ENCODE results near the gene IGFBP6.
"Not testable (repeated sequence)": the region's sequence is repeated elsewhere in the genome, so short reads cannot be mapped to it uniquely, and the experiment has no call there.

The IGFBP6 gene

DNA sequence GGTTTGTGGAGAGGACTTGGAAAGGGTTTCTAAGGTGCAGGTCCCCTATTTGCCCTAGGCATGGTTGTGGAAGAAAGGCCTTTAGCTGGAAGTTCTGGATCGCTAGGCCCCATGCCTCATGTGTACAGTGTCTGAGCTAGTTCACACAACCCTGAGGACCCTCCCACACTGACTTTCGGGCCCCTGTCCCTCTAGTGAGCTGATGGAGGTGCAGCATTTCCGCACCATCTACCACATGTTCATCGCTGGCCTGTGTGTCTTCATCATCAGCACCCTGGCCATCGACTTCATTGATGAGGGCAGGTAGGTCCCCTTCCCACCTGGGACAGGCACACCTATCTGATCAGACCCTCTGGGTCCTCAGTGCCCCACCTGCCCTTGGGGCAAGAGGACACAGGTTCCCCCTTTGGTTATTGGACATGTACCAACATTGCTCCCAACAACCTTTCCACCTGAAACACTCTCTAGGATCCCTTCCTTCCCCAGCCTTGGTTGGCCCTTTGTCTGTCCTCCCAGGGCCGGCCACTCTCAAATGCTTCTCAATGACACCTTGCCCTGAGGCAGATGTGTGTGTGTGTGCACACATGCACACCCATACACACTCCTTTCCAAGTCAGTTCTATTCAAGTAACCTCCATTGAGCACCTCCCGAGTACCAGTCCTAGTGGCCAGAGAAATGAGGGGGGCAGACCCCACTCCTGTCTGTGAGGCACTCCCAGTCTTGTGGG is 8.4 kb downstream of the IGFBP6 start:
- no peak overlapping the region for H3K4me3 ChIP-seq
- H3K27ac ChIP-seq: no peak overlapping the region

DNA sequence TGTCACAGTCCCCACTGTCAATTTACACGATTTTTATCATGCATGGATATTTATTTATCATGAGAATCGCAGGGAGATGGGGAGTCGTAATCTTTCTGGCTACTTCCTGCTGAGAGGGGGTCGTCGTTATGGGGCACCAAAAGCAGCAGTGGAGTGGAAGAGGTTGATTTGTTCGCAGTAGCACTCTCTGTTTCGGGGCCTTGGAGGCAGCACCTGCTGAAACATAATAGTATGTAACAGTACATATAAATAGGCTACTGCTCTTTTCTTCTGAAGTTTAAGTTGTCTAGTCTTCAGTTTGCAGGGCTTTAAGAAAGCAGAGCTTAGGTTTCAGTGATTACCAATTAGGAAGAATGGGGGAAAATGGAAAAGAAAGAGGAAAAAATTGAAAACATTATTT is 9.7 kb downstream of the IGFBP6 start:
- H3K27ac ChIP-seq: no peak overlapping the region
- no peak overlapping the region for H3K4me3 ChIP-seq

DNA sequence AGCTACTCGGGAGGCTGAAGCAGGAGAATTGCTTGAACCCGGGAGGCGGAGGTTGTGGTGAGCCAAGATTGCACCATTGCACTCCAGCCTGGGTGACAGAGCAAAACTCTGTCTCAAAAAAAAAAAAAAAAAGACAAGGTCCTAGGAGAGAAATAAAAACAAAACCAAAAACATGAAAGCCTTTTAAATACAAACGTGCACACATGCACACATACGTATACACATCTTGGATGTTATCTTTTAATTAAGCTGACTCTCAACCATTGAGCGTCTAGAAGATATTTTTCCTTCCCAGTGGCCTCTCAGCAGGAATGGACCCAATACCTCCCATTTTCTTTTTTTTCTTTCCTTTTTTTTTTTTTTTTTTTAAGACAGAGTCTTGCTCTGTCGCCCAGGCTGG is 15.0 kb downstream of the IGFBP6 start:
- not testable (repeated sequence) for H3K4me3 ChIP-seq, H3K27ac ChIP-seq

DNA sequence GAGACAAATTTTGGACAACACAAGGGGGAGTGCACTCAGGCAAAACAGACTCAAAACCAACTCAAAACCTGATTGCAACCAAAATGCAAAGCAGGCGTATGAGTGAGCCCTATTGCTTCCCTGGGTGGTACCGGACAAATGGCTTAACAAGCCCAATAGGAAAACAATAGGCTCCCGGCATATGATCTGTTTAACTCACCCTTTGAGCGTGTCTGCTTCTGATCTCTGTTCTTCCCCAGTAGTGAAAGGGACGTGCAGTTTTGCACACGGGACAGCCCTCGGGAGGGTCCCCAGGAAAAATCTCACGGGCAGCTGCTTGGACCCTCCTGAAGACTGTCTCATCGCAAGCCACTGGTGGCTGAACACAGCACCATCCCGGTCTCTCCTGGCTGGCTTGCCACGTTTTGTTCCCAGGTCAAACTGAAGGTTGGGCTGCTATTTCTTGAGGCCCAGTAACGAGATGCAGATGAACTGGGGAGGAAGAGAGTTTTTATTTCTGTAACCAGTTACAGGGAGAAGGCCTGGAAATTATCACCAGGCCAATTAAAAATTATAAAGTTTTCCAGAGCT is 15.8 kb downstream of the IGFBP6 start:
- Histone ChIP-seq H3K4me3 (no peak overlapping the region), H3K27ac (no peak overlapping the region)

DNA sequence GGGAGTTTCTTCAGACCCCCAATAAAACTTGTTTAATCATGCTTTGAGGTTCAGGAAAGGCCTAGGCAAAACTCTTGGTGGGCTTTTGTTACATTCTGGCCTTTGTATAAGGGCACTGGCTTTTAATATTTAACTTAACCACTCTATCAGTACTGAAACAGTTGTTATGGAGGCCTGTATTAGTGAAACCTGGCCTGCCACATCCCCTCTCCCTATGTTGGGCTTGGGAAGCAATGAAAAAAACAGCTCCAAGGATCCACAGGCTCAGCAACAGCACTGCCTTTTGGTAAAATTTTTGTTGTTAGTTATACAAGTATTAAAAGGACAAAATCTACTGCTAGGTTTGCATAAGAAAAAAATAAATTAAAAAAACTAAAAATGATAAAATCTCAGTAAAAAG is 16.5 kb downstream of the IGFBP6 start:
- no peak overlapping the region for H3K27ac ChIP-seq
- no peak overlapping the region for H3K4me3 ChIP-seq

DNA sequence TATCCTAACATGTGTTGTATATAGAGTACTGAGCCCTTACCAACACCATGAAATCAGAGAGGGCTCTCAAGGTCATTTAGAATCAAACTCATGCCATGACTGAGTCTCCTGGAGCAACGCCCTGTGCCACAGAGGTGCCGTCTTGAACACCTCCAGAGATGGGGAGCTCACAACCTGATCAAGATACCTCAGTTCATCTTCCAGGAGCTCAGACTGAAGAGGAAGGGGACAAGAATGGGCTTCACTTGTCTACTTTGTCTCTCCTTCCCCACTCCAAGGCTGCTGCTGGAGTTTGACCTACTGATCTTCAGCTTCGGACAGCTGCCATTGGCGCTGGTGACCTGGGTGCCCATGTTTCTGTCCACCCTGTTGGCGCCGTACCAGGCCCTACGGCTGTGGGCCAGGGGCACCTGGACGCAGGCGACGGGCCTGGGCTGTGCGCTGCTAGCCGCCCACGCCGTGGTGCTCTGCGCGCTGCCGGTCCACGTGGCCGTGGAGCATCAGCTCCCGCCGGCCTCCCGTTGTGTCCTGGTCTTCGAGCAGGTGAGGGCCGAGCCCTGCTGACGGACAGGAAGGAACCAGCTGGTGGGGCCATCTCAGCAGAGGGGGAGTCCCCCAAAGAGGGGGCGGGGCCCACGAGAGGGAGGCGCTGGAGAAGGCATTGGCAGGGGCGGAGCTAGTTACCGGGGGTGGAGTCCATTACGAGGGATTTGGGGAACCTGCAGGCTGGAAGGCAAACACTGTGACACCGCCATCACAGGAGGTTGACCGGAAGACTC is 17.8 kb downstream of the IGFBP6 start:
- no peak overlapping the region for H3K27ac ChIP-seq
- no peak overlapping the region for H3K4me3 ChIP-seq

DNA sequence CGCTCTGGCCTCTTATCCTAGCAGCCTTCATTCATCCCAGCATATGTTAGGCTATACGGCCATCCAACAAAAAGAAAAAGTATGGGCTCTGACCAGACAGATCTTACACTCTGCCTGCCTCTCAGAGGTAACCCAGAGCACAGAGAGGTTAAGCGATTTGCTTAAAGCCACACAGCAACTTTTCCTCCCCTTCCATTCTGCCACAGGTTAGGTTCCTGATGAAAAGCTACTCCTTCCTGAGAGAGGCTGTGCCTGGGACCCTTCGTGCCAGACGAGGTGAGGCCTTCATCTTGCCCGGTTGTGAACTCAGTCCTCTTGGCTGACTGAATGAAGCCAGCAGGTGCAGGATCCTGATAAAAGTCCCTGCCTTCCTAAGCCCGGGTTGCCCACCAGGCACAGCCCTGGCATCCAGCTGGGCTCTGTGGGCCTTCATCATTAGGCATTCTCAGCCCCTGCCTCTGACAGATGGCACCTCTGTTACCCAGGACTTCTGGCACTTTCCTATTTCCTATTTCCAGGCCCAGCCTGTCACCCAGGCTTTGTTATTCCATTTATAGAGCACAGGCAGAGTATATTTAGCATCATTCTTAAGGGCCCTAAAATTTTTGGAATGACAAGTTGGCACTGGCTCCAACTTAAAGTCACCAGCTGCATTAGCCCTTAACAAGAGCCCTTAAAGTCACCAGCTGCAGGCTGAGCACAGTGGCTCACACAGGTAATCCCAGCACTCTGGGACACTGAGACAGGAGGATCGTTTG is 18.6 kb downstream of the IGFBP6 start:
- no peak overlapping the region for H3K27ac ChIP-seq

DNA sequence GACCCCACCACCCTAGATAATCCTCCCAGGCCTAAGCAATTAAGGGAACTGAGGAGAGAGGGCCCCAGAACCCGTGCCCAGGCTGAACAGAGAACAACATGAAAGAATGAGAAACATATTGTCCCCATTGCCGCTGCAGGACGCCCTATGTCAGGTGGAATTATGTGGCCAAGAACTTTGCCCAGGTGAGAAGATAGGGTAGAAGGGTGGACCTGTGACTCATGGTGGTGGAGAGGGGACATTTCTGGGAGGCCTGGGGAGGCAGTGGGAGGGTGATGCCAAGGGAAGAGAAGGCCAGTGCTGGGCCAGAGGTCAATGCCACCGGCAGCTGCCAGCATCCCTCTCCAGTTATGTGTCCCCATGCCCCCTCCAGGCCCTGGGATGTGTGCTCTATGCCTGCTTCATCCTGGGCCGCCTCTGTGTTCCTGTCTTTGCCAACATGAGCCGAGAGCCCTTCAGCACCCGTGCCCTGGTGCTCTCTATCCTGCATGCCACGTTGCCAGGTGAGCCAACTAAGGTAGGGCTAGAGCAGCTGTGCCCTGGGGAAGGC is 21.4 kb downstream of the IGFBP6 start:
- H3K4me3 ChIP-seq: no peak overlapping the region
- H3K27ac ChIP-seq: no peak overlapping the region

More for the DNA sequence above, 18.6 kb downstream of the IGFBP6 start:
- H3K4me3 ChIP-seq: no peak overlapping the region

DNA sequence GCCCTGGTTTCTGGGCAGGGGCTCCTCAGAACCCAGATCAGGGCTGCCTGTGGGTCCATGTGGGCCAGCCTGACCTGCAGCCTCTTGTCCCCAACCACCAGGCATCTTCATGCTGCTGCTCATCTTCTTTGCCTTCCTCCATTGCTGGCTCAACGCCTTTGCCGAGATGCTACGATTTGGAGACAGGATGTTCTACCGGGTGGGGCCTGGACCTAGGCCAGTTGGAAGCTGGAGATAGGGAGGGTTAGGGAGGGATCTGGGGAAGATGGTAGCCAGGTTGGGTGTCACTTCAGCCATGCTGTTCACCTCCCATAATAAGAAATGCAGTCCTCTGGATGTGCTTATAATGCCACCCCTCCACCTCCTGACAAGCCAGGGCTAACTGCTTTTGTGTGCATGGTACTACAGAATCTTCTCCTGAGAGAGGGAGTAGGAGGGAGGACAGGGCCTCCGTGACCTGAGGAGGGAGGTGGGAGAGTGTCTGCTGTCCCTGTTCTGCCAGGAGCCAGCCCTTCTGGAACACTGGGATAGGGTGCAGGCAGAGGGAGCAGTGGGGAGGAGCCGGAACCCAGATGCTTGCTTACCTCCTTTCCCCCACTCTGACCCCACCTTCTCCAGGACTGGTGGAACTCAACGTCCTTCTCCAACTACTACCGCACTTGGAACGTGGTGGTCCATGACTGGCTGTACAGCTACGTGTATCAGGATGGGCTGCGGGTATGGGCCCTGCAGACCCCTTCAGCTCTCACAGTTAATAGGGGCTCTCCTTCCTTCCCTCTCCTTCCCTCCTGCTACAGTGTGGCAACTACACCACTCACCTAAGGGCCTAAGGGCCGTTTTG is 23.4 kb downstream of the IGFBP6 start:
- no peak overlapping the region for H3K4me3 ChIP-seq
- H3K27ac ChIP-seq: no peak overlapping the region

DNA sequence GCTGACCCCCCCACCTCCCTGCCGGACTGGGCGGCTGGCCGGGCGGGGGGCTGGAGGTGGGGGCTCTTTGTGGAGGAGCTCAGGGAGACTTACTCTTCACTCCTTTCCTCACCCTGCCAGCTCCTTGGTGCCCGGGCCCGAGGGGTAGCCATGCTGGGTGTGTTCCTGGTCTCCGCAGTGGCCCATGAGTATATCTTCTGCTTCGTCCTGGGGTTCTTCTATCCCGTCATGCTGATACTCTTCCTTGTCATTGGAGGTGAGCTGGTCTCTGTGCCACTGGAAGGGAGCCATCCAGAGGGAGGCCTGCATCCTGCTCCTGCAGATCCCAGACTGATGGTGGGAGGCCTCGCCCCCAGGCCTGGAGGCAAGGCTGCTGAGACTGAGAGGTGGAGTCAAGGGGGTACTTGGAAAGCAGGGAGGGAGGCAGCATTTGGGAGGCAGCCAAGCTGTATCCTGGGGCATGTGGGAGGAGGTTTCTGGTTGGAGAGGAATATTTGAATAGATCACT is 25.5 kb downstream of the IGFBP6 start:
- Histone ChIP-seq H3K4me3 (no peak overlapping the region), H3K27ac (no peak overlapping the region)

DNA sequence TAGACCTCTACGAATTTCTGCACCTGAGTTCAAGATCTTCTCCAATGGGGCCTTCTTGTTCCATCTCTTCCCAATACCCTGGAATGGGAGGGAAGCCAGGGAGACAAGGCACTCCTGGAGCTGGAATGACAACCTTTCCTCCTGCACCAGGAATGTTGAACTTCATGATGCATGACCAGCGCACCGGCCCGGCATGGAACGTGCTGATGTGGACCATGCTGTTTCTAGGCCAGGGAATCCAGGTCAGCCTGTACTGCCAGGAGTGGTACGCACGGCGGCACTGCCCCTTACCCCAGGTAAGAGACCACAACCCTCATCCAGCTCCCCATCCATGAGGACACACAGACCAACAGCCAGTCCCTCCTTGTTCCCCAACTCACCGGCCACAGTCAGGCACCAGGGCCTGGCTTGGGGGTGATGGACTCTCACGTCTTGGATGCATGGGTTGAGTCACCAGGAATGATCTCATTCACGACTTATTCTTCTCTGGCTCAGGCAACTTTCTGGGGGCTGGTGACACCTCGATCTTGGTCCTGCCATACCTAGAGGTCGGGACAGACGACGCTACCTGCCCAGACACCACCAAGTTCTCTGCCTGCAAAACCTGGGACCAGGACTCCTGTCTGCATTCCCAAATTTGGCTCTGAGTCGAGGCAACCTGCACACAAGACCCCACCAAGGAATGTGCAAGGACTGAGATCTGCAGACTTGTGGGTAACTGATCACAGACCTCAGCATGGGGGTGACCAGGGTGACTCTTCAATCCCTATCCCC is 26.3 kb downstream of the IGFBP6 start:
- no peak overlapping the region for H3K27ac ChIP-seq
- H3K4me3 ChIP-seq: no peak overlapping the region

DNA sequence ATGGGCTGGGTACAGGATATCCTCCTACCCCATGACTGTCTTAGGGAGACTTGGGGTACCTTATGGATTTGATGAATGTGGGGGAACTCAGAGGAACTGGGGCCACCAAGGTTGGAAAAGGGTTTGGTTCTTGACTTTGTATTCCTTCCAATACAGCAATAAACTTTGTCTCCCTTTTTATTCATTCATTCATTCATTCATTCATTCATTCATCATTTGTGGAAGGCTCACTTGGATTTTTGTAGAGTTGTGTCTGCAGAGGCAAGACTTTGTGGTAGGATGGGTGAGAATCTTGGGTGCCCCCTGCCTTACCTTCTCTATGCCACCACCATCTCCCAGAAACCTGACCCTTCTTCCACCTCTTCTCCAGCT is 26.9 kb downstream of the IGFBP6 start:
- Histone ChIP-seq H3K4me3 (no peak overlapping the region), H3K27ac (no peak overlapping the region)

DNA sequence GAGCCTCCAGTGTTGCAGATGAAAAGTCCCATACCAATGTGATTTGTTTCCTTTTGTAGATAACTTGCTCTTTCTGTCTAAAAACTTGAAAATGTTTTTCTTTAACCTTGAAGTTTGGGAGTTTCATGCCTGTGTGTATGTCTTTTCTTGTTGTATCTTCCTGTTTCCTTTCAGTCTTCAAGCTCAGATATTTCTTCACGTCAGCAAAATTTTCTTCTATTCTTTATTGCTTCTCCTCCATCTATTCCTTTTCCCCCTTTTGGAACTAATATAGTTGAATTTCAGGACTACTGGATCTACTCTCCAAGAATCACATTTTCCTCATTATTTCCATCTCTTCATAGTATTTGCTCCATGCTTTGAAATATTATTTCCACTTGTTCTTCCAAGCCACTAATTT is 29.7 kb downstream of the IGFBP6 start:
- H3K4me3 ChIP-seq: no peak overlapping the region
- no peak overlapping the region for H3K27ac ChIP-seq

DNA sequence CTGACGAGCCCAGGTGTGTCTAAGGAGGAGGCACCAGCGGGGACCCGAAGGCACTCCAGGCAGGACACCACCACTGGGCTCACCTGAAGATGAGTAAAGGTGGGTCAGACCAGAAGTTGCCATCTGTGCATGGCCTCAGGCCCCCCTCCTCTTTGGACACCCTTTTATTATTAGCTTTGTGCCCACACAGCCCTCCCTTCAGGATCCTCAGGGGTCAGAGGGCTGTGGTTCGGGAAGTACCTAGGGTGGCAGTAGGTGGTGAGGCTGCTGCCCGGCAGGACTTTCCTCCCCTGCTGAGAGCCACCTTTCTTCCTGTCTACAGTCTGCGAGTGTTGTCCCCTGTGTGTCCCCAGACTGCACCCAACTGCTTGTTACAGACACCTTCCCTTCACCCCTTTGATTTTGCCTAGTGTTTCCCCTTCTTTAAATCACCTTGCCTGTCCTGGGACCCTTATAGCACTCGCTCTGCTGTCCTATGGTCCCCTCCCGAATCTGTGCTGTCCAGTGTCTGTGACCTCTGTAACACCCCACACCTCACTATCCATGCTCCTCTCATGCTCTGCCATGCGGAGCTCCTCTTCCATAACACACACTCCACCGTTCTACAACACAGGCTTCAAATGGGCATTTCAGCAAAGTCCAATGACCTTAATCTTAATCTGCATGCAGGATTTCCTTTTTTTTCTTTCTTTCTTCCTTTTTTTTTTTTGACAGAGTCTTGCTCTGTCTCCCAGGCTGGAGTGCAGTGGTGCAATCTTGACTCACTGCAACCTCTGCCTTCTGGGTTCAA is 31.5 kb downstream of the IGFBP6 start:
- Histone ChIP-seq H3K4me3 (no peak overlapping the region), H3K27ac (no peak overlapping the region)

DNA sequence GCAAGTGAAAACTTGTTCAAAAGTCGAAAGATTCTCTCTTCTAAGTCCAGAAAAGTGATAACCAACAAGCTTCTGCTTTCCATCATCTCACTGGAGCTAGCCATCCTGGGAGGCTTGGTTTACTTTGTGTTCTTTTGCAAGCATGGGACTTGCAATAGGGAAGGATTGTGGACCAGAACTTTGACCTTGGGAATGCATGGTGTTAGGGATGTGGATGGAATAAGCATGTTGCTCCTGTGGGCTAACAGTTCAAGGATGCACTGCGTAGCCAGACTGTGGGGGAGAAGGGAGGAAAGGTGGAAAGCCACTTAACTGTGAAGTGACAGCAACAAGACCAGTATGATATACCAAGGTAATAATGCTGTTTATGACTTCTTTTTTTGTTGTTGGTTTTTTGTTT is 34.4 kb downstream of the IGFBP6 start:
- Histone ChIP-seq H3K27ac (no peak overlapping the region), H3K4me3 (no peak overlapping the region)

DNA sequence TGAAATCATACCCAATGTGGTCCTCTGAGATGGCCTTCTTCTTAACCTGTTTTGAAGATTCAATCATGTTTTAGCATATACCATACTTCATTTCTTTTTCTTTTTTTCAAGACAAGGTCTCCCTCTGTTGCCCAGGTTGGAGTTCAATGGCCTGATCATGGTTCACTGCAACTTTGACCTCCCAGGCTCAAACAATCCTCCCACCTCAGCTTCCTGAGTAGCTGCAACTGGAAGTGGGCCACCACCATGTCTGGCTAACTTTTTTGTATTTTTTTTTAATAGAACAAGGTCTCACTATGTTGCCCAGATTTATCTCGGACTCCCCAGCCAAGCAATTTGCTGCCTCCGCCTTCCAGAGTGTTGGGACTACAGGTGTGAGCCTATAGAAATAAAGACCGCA is 36.3 kb downstream of the IGFBP6 start:
- Histone ChIP-seq H3K4me3 (no peak overlapping the region), H3K27ac (no peak overlapping the region)

DNA sequence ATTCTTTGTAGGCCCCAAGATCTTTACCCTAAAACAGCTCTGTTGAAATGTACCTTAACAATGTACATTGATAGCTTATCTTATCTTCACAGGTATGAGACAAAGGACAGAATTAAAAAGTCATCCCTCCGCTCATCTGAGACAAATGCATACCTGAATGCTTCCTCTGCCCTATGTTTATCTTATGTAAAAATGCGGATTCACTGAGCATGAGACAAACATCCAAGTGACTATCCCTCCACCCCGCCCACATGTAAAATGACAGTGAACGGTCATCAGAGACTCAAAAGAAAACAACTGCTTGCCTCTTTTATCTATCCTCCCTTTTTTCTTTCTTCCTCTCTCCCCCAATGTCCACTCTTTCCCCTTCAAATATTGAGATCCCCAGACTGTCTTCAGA is 45.9 kb downstream of the IGFBP6 start:
- Histone ChIP-seq H3K4me3 (no peak overlapping the region), H3K27ac (no peak overlapping the region)

Measured in skin epidermis (tissue), 12 donors.